Cardiac atrium fibroblast (primary cell): Measurements from ENCODE around the gene ARVCF. TPM values are rescaled to one million over a fixed set of nuclear protein-coding genes. Genes with fewer than 3 reads are reported as not detected.

Experiments used
- total RNA-seq: library from RNA; depleted of rRNA; stranded (reverse); fragments of >200 nt; gene quantifications from 2 replicates; pipeline ENCODE4 v1.2.3, GENCODE V29; 2015

Gene ARVCF, protein sequence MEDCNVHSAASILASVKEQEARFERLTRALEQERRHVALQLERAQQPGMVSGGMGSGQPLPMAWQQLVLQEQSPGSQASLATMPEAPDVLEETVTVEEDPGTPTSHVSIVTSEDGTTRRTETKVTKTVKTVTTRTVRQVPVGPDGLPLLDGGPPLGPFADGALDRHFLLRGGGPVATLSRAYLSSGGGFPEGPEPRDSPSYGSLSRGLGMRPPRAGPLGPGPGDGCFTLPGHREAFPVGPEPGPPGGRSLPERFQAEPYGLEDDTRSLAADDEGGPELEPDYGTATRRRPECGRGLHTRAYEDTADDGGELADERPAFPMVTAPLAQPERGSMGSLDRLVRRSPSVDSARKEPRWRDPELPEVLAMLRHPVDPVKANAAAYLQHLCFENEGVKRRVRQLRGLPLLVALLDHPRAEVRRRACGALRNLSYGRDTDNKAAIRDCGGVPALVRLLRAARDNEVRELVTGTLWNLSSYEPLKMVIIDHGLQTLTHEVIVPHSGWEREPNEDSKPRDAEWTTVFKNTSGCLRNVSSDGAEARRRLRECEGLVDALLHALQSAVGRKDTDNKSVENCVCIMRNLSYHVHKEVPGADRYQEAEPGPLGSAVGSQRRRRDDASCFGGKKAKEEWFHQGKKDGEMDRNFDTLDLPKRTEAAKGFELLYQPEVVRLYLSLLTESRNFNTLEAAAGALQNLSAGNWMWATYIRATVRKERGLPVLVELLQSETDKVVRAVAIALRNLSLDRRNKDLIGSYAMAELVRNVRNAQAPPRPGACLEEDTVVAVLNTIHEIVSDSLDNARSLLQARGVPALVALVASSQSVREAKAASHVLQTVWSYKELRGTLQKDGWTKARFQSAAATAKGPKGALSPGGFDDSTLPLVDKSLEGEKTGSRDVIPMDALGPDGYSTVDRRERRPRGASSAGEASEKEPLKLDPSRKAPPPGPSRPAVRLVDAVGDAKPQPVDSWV
- total RNA-seq: 11.3 and 16.6 TPM in 2 replicates

DNA sequence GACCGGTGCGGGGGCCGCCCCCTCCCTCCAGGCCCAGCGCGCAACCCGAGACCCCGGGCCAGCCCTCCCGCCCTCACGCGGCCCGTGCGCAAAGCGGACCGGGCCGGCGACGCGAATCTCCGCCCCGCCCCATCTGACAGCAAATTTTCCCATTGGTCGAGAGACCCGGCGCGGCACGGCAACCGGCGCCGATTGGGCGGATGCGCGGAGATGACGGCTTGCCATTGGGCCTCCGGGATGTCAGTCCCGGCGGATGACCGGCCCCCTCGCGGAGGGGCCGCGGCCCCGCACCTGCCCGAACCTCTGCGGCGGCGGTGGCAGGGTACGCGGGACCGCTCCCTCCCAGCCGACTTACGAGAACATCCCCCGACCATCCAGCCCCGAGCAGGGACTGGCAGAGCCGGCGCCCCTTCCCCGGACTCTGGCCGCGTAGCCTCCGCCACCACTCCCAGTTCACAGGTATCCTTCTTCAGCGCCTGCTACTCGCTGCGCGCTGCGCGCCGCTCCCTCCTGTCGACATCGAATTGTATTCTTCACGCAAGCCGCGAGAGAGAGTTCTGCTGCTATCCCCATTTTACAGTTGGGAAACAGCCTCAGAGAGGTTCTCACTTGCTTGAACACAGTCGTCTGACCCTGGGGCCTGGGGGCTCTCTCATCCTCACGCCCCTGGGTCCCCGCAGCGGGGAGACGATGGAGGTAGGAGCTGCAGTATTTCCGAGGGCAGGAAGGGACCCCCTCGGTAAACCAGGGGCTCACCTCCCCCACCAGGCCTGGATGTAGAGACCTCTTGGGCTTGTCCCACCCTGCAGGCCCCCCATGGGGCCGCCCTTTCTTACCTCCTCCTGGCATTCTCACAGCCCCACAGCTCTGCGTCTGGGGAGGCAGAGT lies at the start of gene ARVCF:
ARVCF (minus strand) TSS at position 90 of the 888 bp plus-strand sequence. CDS start 26,029 bp downstream, outside the sequence.

DNA sequence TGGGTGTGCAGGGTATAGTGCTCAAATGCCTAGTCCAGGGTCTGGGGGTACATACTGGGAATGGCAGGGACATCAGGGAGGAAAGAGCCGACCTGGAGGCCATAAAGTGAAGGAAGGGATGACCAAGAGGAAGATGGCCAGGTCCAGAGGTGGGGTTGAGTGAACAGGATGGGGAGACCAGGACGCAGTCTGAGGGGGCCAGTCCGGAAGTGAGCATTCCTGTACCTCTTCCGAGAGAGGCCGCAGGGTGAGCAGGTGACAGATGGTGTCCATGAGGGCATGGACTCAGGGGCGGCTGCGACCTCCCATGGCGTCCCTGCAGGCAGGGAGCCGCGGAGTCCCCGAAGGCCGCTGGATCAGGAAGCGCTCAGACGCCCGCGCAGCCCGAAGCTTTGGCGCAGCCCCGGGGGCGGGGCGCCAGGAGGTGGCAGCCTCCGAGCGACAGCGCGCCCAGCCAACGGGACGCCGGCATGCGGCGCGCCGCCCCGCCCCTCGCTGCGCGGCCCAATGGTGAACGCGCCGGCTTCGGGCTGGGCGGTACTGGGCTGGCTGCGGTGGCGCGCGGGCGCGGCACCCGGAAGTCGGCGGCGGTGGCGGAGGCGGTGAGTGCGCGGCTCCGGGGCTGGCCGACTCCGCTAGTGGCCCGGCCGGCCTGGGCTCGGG lies 4.0 kb upstream of the ARVCF start, which contains the start of gene TANGO2:
TANGO2 (plus strand) TSS at position 578 of the 663 bp plus-strand sequence. CDS start 15,689 bp downstream, outside the sequence.

DNA sequence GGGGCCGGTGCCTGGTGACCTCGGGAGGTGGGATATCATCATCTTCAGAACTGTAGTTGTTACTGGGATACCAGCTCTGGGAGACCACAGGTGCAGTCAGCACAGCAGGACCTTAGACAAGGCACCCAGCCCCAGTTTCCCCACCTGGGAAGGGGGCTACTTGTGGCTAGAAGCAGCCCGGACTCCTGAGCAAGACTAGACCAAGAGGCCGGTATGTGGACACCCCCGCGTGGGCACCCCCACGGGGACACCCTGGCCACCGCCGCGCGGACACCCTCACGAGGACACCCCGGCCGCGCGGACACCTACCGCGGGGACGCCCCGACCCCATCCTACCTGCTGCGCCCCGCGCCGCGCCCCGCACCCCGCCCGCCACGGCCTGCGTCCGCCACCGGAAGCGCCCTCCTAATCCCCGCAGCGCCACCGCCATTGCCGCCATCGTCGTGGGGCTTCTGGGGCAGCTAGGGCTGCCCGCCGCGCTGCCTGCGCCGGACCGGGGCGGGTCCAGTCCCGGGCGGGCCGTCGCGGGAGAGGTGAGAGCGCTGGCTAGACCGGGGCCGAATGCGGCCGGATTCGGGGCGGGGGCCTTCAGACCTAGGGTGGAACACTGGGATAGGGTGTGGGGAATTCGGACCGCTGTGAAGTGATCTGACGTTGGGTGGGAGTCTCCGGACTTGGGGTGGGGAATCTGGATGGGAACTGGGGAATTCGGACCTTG lies 75.1 kb downstream of the ARVCF start, which contains the start of the genes COMT and TXNRD2:
COMT (plus strand) TSS at position 408 of the 718 bp plus-strand sequence. CDS start 20,755 bp downstream, outside the sequence.
TXNRD2 (minus strand) TSS at position 454 of the 718 bp plus-strand sequence; CDS start at position 439, 15 bp downstream.

Other genes with a start within 250 kb of the ARVCF start
- gene GNB1L, start 161.9 kb downstream of the ARVCF start, total RNA-seq: 8.1 and 12.3 TPM in 2 replicates
- gene RTL10, start 161.9 kb downstream of the ARVCF start, total RNA-seq: 28.7 and 32.7 TPM in 2 replicates
- 349 and 404 TPM in 2 replicates for gene COMT, start 75.1 kb downstream of the ARVCF start, total RNA-seq
- gene TXNRD2, start 75.0 kb downstream of the ARVCF start, total RNA-seq: 20.8 and 23.2 TPM in 2 replicates
- 25.9 and 27.3 TPM in 2 replicates for gene TANGO2, start 4.3 kb upstream of the ARVCF start, total RNA-seq
- 18.6 and 22.4 TPM in 2 replicates for gene DGCR8, start 63.4 kb upstream of the ARVCF start, total RNA-seq
- 156 and 256 TPM in 2 replicates for gene RANBP1, start 99.3 kb upstream of the ARVCF start, total RNA-seq
- gene TRMT2A, start 100.4 kb upstream of the ARVCF start, total RNA-seq: 29.3 and 33.0 TPM in 2 replicates
- gene ZDHHC8, start 115.0 kb upstream of the ARVCF start, total RNA-seq: 10.9 and 38.3 TPM in 2 replicates
- 0.49 and 10.1 TPM in 2 replicates for gene CCDC188, start 134.2 kb upstream of the ARVCF start, total RNA-seq